ENCODE data around the gene MXD4.

- no peak for TF ChIP-seq JUNB (IDR thresholded peaks at IDR 0.05; ENCODE audit: unreplicated experiment)
- no peak for TF ChIP-seq CTCF (conservative IDR thresholded peaks at IDR 0.05; ENCODE audit: low read depth in 2 of 2)
- no peak for TF ChIP-seq EZH2phosphoT487 (IDR thresholded peaks at IDR 0.05; ENCODE audit: unreplicated experiment)
- TF ChIP-seq POLR2AphosphoS5 (IDR thresholded peaks at IDR 0.05; ENCODE audit: low read depth) = no peak
- TF ChIP-seq EZH2 (IDR thresholded peaks at IDR 0.05; ENCODE audit: low read depth, unreplicated experiment) = no peak
- TF ChIP-seq REST (IDR thresholded peaks at IDR 0.05; ENCODE audit: unreplicated experiment) = no peak
- TF ChIP-seq STAT1 (IDR thresholded peaks at IDR 0.05; ENCODE audit: unreplicated experiment) = no peak
- TF ChIP-seq CREB1 (CRISPR knock-in tag; IDR thresholded peaks at IDR 0.05; ENCODE audit: low read depth) = no peak
- no peak for TF ChIP-seq ZNF114 (CRISPR knock-in tag; IDR thresholded peaks at IDR 0.05)
- TF ChIP-seq ZNF331 (CRISPR knock-in tag; IDR thresholded peaks at IDR 0.05; ENCODE audit: low read depth) = no peak
- no peak for TF ChIP-seq ETS1 (IDR thresholded peaks at IDR 0.05)
Observed at GRCh38 chr4:2248044-2248780, 13.7 kb downstream of the MXD4 start.
